ENCODE measurements around the gene ATP6V1F. TPM values are rescaled to one million over a fixed set of nuclear protein-coding genes. Genes with fewer than 3 reads are reported as not detected.
A peak's percentile ranks its signal among the peaks of the same experiment; 100 is the strongest.

The ATP6V1F gene
- total RNA-seq, 3 donors from 2014 or later = 55.6 to 85.5 (median 82.4) TPM

DNA sequence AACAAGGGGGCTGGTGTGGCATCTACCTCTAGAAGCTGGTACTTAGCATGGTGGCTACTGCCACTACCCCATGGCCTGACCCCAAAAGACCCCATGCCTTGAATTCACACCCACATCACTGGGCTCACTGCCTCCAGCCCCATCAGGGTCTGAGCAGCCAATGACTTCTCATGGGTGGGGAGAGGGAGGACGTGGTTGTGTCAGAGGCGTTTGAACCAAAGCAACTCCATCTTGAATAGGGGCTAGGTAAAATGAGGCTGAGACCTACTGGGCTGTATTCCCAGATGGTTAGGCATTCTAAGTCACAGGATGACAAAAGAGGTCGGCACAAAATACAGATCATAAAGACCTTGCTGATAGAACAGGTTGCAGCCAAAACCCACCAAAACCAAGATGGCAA, 32.7 kb downstream of the ATP6V1F start:
- TF ChIP-seq, protein P1, sequence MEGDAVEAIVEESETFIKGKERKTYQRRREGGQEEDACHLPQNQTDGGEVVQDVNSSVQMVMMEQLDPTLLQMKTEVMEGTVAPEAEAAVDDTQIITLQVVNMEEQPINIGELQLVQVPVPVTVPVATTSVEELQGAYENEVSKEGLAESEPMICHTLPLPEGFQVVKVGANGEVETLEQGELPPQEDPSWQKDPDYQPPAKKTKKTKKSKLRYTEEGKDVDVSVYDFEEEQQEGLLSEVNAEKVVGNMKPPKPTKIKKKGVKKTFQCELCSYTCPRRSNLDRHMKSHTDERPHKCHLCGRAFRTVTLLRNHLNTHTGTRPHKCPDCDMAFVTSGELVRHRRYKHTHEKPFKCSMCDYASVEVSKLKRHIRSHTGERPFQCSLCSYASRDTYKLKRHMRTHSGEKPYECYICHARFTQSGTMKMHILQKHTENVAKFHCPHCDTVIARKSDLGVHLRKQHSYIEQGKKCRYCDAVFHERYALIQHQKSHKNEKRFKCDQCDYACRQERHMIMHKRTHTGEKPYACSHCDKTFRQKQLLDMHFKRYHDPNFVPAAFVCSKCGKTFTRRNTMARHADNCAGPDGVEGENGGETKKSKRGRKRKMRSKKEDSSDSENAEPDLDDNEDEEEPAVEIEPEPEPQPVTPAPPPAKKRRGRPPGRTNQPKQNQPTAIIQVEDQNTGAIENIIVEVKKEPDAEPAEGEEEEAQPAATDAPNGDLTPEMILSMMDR (IDR thresholded peaks at IDR 0.05) = no peak
- intact Hi-C loops (cut with DNase I, micrococcal nuclease) = no loop called here
- DNase-seq (no peak), ATAC-seq (no peak)
- no peak overlapping the region for H3K4me3 ChIP-seq
- no peaks in the 10 kb centered on the region for H3K4me1 ChIP-seq (ENCODE audit: low read depth)
- H3K9me3 ChIP-seq = no peaks in the 10 kb centered on the region
- H3K36me3 ChIP-seq (ENCODE audit: low read depth) = no peaks in the 10 kb centered on the region

DNA sequence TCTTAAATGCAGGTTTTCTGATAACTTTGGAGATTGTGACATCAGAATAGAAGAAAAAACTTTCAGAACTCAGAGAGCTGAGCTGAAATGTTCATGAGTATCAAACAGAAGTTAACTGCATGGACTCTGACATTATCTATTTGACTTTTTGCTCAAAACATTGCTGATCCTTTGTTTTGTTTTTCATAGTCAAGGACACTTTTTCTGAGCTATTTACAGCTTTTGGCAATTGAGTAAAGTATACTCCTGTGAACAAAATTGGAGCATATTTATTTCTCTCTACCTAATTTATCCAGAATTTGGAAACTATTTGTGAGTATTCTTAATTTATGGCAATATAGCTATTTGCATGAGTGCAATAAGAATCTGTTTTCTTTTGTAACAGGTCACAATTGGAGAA, 36.7 kb downstream of the ATP6V1F start:
- DNase-seq (no peak), ATAC-seq (no peak)
- intact Hi-C loops (cut with DNase I, micrococcal nuclease) = no loop called here

DNA sequence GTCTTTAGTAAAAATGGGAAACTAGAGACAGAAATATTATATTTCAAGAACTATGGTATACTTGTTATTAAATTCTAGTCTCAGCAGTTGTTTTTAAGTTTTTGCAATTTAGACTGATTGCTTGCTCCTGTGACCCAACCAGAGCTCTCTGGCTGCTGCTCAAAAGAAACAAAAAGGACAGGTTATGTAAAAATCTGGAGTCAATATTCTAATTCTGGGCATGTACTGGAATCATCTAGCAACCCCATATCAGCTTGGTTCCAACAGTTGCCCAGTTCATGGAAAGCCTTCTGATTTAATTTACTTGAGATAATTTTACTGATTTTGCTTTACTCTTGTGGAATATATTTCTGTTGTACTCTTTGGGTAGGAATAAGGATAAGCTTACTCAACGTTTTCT, 37.6 kb downstream of the ATP6V1F start:
- Histone ChIP-seq H3K36me3 (ENCODE audit: low read depth) (no peaks in the 10 kb centered on the region), H3K9me3 (no peaks in the 10 kb centered on the region), H3K4me1 (ENCODE audit: low read depth) (peaks cover 3% of the 10 kb centered on the region), H3K4me3 (no peak overlapping the region)
- TF ChIP-seq, protein P1 (IDR thresholded peaks at IDR 0.05) = no peak
- no peak for DNase-seq
- ATAC-seq = no peak
- intact Hi-C loops (cut with DNase I, micrococcal nuclease) = loop anchor here (5.0 to 10.0 kb wide), 2 partner anchors 192 to 195 kb away; no protein-coding TSS in a partner anchor

More for the DNA sequence above, 36.7 kb downstream of the ATP6V1F start:
- Histone ChIP-seq H3K4me1 (ENCODE audit: low read depth) (peaks cover 3% of the 10 kb centered on the region), H3K36me3 (ENCODE audit: low read depth) (no peaks in the 10 kb centered on the region), H3K9me3 (no peaks in the 10 kb centered on the region), H3K4me3 (no peak overlapping the region)
- TF ChIP-seq, protein P1 (IDR thresholded peaks at IDR 0.05) = no peak

DNA sequence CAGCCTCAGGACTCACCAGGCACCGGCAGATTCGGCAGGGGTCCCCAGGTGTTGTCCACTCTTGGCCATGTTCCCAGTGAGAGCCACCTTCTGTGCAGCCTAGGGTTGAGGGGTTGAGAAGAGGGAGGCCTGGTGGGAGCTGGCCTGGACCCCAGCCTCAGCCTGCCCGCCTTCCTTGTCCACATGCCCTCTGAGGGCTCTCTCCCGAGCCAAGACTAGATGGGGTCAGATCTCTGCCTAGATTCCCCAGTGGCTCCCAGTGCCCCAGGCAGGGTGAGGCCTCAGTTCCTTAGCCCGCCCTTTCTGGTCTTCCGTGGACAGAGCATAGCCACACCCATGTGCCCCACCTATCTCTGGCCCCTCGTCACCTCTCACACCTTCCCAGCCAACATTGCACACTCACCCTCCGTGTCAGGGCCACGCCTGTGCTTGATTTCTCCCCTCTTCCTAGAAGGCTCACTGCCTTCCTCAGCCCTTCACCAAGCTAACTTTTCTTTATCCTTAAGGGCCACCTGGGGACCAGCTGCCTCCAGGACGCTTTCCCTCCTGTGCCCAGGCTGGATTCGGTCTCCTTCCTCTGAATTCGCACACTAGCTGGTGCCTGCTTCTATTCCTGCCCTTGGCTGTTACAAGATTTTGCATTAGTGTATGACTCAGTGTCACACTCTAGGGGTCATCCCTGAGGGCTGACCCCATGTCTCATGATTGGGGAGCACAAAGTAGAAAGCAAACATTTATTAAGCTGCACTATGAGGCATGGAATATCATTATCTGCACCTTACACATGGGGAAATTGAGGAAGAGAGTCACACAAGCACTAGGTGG, 40.3 kb downstream of the ATP6V1F start:
- intact Hi-C loops (cut with DNase I, micrococcal nuclease) = loop anchor here (5.0 to 10.0 kb wide), 2 partner anchors 189 to 192 kb away; no protein-coding TSS in a partner anchor
- ATAC-seq (peak; percentile 86), DNase-seq (peak; percentile 53 to 60 (median 54))
- H3K36me3 ChIP-seq (ENCODE audit: low read depth) = no peaks in the 10 kb centered on the region
- H3K4me1 ChIP-seq (ENCODE audit: low read depth) = peaks cover 3% of the 10 kb centered on the region
- H3K4me3 ChIP-seq = no peak overlapping the region
- H3K9me3 ChIP-seq = no peaks in the 10 kb centered on the region
- TF ChIP-seq, protein P1 (IDR thresholded peaks at IDR 0.05) = no peak

DNA sequence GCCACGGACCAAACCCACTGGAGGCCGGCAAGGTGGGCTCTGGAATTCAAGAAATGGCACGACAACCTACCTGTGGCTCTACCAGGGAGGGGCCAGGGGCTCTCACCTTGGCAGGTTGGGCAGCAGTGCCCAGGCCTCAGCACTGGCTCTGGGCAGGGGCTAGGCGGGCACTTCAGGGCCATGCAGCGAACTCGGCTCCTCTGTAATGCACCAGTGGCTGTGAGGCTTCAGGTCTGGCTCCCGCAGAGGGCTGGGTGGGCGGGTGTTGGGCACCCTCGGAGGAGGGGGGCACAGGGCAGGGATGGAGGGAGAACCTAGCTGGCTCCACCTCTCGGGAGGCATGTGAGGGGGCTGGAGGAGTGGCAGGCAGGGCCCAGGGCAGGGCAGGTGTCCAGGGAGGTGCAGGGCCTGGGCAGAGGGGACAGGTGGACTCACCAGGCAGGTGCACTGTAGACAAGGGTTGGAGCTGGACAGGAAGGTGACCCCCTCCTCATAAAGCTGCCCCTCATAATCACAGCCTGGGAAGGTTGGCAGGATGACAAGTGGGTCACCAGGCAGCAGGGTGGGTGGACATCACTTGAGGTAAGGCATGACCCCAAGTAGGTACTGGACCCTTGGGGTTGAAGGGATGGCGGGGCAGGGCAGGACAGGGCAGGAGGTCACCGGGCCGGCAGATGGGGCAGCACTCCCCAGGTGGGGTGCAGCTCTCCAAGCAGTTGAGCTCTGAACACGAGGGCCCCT, 41.1 kb downstream of the ATP6V1F start:
- H3K9me3 ChIP-seq = no peaks in the 10 kb centered on the region
- no peaks in the 10 kb centered on the region for H3K36me3 ChIP-seq (ENCODE audit: low read depth)
- H3K4me3 ChIP-seq = no peak overlapping the region
- peaks cover 3% of the 10 kb centered on the region for H3K4me1 ChIP-seq (ENCODE audit: low read depth)
- ATAC-seq (no peak), DNase-seq (no peak)
- TF ChIP-seq, protein P1 (IDR thresholded peaks at IDR 0.05) = no peak
- intact Hi-C loops (cut with DNase I, micrococcal nuclease) = loop anchor here (5.0 to 10.0 kb wide), 2 partner anchors 189 to 191 kb away; no protein-coding TSS in a partner anchor

All from mucosa of descending colon (tissue), 3 donors.